ENCODE measurements around the gene NR4A3. TPM values are rescaled to one million over a fixed set of nuclear protein-coding genes. Genes with fewer than 3 reads are reported as not detected.
"Not testable (repeated sequence)": the region's sequence is repeated elsewhere in the genome, so short reads cannot be mapped to it uniquely, and the experiment has no call there.

The NR4A3 gene
- total and polyA plus RNA-seq, 12 donors, result 0.83 to 70.8 (median 9.3) TPM

- 85 to 91% (median 87%) methylated on average over 4 of the region's 4 CpGs for whole genome bisulfite sequencing, 4 donors
- no peaks in the 10 kb centered on the region for H3K27me3 ChIP-seq
- no peak overlapping the region for H3K27ac ChIP-seq
- no peaks in the 10 kb centered on the region for H3K9me3 ChIP-seq (replicated peaks in 1 of 3)
- peaks cover 0 to 3% of the 10 kb centered on the region in 2 donors for H3K36me3 ChIP-seq (replicated peaks in 1 of 2)
- intact Hi-C loops (cut with DNase I), result no loop called here
- no peak overlapping the region for H3K4me3 ChIP-seq
- DNase-seq, result no peak
- no peak for TF ChIP-seq POLR2A (IDR thresholded peaks at IDR 0.05)
- TF ChIP-seq CTCF (IDR thresholded peaks at IDR 0.05), result no peak
- no peaks in the 10 kb centered on the region for H3K4me1 ChIP-seq (replicated peaks in 1 of 2)
Measured at GRCh38 chr9:99852617-99853016, 30.9 kb downstream of the NR4A3 start.

- Histone ChIP-seq H3K9me3 (replicated peaks in 1 of 3) (no peaks in the 10 kb centered on the region), H3K27ac (no peak overlapping the region), H3K36me3 (replicated peaks in 1 of 2) (no peaks in the 10 kb centered on the region), H3K4me3 (no peak overlapping the region), H3K27me3 (no peaks in the 10 kb centered on the region), H3K4me1 (replicated peaks in 1 of 2) (peaks cover 0 to 3% of the 10 kb centered on the region in 2 donors)
- intact Hi-C loops (cut with DNase I), result no loop called here
- no peak for DNase-seq
- 83 to 92% (median 89%) methylated on average over 8 of the region's 8 CpGs for WGBS, 4 donors
- no peak for TF ChIP-seq POLR2A (IDR thresholded peaks at IDR 0.05)
- no peak for TF ChIP-seq CTCF (IDR thresholded peaks at IDR 0.05)
Measured at GRCh38 chr9:99855467-99856176, 33.9 kb downstream of the NR4A3 start.

- H3K9me3 ChIP-seq (replicated peaks in 1 of 3); H3K4me3 ChIP-seq; H3K4me1 ChIP-seq (replicated peaks in 1 of 2); H3K36me3 ChIP-seq (replicated peaks in 1 of 2); intact Hi-C loops (cut with DNase I); H3K27me3 ChIP-seq; H3K27ac ChIP-seq; DNase-seq: not testable (repeated sequence)
- WGBS, 4 donors, result 96 to 100% (median 97%) methylated on average over 3 of the region's 3 CpGs
Measured at GRCh38 chr9:99857576-99857975, 35.9 kb downstream of the NR4A3 start.

- Histone ChIP-seq H3K4me1 (replicated peaks in 1 of 2) (peaks cover 0 to 3% of the 10 kb centered on the region in 2 donors), H3K27me3 (no peaks in the 10 kb centered on the region), H3K4me3 (no peak overlapping the region), H3K9me3 (replicated peaks in 1 of 3) (no peaks in the 10 kb centered on the region), H3K36me3 (replicated peaks in 1 of 2) (no peaks in the 10 kb centered on the region), H3K27ac (no peak overlapping the region)
- 95 to 100% (median 95%) methylated on average over 3 of the region's 3 CpGs for WGBS, 4 donors
- DNase-seq, result no peak
- TF ChIP-seq POLR2A (IDR thresholded peaks at IDR 0.05), result no peak
- TF ChIP-seq CTCF (IDR thresholded peaks at IDR 0.05), result no peak
- intact Hi-C loops (cut with DNase I), result no loop called here
Measured at GRCh38 chr9:99858087-99858486, 36.4 kb downstream of the NR4A3 start.
